HCEC 1CT (cell line): ENCODE measurements around the gene PATZ1.
A peak's percentile ranks its signal among the peaks of the same experiment; 100 is the strongest.

Source experiments
- DNase-seq: peaks from one replicate; pipeline ENCODE4 v3.0.0-alpha.2; 2017

PATZ1 gene

DNA sequence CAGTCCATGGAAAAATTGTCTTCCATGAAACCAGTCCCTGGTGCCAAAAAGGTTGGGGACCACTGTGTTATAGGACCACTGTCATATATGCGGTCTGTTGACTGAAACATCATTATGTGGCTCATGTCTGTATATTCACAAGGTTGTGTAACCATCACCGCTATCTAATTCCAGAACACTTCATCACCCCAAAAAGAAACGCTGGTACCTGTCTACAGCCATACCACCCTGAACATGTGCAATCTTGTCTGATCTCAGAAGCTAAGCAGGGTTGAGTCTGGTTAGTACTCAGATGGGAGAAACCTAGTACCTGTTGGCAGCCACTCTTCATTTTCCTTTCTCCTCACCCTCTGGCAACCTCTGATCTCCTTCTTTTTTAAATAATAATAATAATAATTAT lies 41.0 kb downstream of the PATZ1 start:
- no peak for DNase-seq

DNA sequence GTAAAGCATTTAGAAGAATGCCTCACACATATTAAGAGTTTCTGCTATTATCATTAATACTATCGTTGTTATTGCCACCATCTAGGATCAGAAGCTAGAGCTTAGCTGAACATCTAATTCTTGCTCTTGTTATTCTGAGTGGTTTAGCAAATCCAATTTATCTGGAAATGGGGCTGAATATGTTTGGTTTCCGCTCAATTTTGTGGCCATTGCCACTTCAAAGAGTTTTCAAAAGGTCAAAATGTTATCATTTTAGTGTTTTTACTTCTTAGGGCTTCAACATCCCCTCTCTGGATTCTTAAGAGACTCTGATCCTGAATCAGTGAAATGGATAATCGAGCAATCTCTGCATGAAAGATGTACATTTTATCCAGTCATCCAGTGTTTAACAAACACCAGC lies 43.6 kb downstream of the PATZ1 start:
- DNase-seq = no peak

DNA sequence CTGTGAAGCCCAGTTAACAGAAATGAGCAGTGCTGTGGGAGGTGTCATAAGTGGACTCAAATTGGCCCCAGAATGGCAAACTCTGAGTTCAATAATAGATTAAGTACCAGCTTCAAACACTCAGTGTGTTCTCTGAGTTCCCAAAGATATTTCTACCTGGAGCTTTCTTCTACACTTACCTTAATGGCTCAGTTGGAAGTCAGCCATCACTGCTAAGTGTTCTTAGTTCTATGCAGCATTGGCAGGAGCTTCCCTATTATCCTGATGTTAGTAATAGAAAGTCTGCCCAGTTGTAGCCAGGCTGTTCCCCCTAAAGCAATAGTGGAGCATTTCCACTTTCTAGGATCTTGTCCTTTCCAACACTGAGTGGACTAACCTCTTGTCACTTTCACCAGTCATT lies 44.1 kb downstream of the PATZ1 start:
- DNase-seq = no peak

DNA sequence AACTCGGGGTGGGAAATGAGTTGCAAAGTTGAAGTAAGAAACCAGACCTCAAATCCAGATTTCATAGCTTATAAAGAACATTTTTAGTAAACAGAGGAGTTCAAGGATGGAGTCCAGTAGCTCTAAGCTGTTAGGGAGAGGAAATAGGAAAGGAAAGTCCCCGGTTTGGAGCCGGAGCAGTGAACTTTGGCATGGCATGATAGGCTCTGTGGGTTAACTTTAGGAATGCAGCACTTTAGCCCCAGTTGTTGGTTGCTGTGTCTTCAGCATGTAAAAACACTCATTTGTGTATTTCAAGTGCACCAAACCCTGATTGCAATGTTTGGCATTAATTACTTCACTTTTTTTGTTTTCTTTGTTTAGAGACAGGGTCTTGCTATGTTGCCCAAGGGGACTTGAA lies 45.2 kb downstream of the PATZ1 start:
- DNase-seq = no peak

DNA sequence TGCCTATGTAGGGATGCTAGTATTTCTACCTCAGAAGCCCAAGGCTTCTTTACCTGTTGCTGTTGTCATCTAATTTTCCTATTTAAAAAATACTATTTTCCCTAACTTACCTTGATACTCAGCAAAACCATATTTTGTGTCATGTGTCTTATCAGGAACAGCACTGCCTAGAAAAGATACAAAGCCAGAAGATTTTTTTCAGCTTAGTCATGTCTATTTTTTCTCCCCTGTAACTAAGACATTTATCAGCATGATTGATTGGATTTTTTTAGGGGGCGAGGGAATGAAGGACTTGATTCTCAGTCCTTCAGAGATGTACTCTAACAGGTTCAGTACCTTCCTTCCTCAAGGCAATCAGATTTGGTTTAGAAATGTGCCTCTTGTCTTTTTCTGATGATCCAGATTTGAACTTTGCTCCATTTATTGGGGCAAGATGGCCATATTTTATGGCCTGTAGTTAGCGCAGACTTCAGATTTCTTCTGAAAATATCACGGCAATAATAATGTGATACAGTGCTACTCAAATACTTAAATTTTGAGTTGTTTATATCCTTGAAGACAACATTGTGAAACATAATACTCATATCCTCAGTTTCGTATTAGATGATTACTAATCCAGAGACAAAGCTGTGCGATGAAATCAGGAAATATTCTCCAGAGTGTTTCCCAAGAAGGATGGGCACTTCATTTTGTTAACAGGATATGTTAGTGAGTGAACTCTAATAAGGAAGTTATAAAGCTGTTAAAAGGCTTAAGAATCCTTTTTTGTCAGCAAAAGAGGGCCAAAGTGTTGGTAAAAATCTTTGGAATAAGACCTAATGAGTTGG lies 50.1 kb downstream of the PATZ1 start:
- DNase-seq = peak; percentile 73

DNA sequence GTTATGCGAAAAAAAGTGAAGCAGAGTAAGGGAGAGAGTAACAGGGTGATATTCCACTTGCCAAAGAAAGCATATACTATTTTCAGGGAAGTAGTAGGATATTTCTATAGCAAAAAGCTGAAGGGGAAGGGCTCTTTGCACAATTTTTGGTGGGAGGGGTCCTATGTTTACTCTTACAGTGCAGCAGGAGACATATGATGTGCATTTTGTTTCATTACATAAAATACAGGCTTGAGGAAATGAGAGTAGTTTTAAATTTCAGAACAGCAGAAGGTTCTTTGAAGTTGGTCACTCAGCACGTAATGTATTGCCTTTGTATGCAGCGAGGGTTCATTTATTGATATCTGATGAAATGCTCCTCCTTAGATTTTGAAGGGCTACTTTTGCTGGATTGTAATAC lies 50.8 kb downstream of the PATZ1 start:
- DNase-seq = no peak

DNA sequence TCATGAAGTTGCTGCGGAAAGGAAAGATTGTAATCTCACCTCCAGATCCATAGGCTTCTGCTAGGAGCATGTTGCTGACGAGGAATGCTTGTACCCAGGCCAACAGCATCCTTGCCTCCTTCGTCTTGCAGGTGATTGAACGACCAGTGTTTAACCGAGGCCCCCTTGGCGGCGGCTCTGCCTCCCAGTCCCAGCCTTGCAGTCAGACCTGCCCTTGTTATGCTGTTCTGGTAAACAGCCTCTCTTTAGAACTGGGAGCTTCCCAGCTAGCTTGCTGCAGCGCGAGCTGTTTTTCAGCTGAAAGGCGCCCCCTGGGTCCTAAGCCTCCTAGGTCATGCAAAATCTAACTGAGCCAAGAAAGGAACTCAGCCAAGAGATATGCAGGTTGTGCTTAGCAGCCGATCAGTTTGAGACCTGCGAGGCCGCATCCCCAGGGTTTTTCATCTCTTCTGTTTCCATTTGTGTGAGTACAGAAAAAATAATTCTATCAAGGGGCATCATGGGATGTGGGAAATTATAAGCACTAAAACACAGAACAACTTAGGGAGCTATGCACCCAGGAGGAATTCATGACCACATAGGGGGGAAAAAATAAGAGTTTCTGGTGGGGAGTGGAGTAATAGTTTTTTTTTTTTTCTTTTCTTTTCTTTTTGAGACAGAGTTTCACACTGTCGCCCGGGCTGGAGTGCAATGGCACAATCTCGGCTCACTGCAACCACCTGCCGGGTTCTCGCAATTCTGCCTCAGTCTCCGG lies 53.7 kb downstream of the PATZ1 start, which contains the start of gene PIK3IP1:
Gene PIK3IP1 (minus strand): TSS at position 253 of the 754 bp plus-strand sequence. CDS start 144 bp downstream, at position 109.
- peak; percentile 88 for DNase-seq

DNA sequence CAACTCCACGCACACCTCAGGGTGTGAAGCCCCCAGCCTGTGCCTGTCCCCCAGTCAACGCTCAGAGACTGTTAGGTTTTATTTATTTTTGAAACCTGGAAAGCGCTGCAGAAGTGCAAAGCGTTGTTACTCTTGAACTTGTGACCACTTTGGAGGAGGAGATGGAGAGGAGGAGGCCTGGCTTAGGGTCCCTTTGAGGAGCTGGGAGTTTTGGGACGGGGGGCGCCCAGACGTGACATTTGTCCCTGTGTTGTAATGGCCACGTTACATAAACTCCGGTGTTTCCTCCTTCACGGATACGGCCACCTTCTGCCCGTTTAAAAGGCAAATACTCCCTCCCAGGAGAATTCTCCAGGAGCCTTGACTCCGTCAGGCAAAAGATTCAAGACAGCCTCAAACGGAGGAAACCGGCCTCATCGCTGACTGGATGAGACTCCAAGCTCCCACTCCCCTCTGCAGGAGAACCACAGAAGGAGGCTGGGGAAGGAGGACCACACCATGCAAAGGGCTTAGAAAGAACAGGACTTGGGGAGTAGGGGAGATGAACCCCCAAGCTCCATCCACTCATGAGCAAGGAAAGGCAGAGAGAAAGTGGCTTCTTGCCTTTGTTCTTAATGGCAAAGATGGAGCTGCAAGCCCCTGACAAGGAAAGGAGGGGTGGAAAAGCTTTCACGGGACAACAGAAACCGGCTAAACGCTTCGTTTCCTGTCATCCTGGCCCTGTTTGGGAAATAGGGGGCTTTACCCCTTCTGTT lies 54.5 kb downstream of the PATZ1 start:
- peak; percentile 12 for DNase-seq

DNA sequence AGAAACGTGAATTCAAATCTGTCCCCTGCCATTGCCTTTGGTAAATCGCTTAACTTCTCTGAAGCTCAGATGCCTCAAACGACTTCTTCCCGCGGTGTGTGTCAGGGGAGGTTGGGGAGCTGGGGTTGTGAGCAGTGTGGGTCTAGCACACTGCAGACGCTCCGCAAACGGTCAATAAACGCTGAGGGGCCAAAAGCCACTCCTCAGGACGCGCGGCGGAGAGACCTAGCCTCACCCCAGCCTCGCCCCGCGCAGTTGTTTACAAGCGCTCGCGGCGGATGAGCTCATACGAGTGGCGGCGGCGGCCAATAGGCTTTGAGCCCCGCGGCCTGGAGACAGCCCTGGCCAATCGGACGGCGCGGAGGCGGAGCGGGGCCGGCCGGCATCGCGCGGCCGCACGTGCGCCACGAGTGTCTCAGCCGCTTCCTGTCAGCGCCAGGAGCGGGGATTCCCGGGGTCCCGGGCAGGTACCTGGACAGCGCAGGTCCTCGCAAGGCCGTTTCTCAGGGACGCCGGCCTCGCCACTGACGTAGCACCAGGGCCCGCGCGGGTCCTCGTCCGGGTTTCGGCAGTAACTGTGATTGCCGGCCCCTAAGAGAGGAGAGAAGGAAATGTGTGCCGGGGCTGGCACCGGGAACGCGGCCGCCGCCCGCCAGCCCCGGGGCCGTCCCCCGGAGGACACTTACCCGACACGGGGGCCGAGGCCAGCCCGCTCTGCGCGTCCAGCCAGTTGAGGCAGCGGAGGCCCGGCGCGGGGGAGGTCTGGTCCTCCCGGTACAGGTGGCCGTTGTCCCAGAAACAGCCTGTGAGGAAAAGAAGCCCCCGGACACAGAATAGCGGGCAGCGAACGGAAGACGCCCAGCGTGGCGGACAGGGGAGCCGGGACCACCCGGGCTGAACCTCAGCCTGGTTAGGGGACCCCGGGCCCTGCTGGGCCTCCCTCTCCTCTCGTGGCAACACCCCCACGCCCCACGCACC lies 55.4 kb downstream of the PATZ1 start:
- peak; percentile 86 for DNase-seq

DNA sequence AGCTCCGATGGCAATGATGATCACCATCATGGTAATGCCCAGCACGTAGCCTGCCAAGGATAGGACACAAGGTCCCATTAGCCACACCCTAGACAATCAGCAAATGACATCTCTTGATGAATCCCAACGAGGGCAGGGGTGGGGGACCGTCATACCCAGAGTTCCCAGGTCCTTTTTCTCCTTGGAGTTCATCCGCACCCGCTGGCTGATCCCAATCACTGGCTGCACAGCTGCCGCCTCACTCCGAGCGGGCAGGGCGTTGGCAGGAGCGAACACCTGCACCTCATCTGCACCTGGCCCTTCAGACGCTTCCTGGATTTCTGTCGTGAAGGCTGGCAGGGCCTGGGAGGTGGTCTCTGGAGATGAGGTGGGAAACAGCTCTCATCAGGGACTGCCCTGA lies 56.8 kb downstream of the PATZ1 start:
- no peak for DNase-seq

DNA sequence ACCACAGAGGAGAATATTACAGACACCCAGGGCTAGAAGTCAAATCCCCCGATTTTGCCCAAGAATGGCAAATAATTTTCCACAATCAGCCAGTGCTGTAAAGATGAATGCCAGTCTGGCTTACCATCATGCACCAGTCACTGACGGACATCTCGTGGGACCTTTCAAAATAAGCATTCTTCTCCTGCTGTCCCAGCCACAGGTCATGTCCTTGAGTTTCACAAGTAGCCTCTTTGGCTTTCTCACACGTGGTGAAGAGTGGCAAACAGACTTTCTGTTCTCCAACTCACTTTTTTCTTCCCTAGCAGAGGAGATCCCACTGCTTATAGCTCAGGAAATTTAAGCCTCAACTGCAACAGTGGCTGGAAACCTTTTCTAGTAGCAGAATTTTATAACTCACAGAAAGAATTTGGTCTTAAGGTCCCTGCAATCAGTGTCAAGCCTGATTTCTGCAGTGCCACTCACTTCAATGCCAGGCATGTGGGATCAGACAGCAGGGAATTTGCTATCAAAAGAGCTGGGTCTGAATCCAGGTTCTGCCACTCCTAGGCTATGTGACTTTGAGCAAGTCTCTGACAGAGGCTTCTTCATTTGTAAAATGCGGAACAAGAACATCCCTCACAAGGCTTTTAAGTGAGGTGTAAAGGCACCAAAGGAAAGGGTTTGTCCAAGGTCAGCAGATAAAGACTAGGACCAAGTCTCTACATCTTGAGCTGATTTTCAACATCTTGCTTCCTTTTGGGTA lies 57.5 kb downstream of the PATZ1 start:
- no peak for DNase-seq

DNA sequence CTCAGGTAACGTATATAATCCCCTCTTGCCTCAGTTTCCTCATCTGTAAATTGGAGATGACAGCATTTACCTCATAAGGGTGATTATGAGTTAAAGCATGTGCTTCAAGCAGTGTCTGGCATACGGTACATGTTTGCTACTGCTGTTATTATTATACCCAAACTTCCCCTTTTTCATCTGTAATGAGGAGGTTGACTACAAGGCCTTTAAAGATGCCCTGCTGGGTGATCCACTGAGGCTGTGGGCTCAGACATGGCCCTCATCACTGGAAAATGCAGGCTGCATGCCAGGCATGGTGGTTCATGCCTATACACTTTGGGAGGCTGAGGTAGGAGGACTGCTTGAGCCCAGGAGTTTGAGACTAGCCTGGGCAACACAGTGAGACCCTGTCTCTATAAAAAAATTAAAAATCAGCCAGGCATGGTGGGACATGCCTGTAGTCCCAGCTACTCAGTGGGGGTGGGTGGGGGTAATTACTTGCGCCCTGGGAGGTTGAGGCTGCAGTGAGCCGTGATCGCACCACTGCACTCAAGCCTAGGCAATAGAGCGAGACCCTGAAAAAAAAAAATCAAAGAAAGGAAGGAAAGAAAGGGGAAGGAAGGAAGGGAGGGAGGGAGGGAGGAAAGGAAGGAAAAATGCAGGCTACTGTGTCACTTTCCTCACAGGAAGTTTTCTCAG lies 58.2 kb downstream of the PATZ1 start:
- no peak for DNase-seq

DNA sequence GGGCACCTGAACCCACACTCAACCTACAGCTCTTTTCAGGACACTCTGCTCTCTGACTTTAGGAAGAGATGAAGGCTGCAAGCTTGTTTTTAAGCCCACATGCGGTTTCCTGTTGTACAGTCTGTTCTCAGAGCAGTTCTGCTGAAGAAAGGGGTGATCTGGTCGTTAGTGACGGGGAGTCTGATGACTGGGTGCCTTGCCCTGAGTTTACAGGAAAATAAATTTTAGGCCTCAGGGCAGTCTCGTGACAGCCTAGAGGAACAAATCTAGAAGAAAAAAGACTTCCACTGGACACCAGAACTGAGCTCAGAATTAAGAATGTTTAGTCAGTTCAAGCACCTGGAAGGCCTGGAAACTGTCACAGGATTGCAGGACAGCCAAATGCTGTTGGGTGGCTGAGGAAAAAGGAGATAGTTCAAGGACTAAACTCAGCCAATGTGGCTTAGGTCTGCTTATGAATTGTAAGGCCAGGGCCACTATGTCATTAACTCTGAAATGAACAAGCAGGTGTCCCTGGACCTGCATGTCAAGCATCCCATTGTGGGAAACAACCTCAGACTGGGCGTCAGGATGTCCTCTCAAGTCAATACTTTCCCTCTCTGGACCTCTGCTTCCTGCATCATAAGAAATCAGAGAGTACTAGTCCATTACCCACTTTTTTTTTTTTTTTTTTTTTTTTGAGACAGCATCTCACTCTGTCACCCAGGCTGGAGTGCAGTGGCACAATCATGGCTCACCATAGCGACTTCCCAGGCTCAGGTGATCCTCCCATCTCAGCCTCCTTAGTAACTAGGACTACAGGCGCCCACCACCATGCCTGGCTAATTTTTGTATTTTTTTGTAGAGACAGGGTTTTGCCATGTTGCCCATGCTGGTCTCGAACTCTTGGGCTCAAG lies 59.5 kb downstream of the PATZ1 start:
- no peak for DNase-seq

DNA sequence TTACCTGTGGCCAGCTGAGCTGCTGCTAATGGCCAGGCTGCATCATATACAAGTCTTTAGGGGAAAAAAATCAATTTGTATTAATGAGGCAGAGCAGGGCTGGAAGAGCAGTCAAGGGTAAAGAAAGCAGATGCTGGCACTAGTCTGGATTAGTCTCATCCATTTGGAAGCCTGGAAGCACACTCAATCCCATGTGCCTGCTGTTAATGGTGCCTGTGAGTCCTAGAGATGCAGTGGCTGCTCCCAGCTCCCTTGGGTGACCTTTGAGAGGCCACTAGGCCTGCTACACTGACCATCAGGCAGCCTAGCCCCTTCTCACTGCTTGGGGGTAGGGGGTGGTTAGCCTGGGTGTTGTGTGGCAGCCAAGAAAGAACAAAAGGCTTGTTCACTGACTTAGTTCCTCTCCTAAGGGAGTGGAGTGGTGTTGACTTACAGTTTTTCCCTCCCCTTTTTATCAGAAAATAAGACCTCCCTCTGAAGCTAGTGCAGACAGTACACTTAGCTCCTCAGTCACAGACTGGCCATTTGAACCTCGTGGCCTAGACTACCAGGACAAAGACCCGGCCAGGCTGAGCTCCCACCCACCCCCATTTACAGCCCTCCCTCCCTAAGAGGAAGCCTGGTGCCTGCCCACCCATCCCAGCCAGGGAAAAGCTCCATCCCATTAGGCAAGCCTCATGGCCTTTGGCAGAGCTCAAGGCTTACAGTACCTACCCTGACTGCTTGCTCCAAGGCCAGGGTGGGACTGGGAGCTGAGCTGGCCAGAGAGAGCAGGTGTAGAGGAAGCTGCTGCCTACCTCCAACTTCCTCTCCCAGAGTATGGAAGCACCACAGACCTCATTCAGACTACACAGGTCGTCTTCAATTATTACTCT lies 61.6 kb downstream of the PATZ1 start:
- no peak for DNase-seq

DNA sequence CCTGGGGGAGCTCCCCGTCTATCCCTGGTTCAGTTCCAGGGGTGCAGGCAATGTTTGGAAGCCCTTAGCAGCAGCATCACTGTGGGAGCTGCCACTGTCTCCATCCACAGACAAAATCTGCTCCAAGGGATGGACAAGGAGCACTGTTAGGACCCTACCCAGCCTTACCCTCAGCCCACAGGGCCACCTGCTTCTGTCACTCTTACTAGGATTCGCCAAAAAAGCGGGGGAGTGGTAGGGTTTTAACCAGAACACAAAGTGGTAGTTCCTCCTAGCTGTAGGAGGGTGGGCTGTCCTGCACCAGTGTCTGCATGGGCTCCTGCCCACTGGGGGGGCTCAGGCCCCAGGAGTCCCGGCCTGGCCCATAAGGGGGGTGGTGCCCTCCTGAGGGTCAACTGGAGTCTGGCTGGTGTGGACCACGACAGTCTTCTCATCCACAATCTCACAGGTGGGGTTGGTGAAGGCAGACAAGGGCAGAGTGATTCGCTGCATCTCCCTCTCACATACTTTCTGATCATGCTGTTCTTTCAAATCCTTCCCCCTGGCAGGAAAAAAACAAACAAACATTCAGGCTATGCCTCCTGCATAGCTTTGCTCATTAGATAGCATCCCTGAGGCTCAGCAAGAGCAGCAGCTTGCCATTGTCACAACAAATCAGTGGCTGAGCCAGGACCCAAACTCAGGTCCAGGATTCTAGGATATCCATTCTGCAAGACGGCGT lies 63.2 kb downstream of the PATZ1 start:
- no peak for DNase-seq

DNA sequence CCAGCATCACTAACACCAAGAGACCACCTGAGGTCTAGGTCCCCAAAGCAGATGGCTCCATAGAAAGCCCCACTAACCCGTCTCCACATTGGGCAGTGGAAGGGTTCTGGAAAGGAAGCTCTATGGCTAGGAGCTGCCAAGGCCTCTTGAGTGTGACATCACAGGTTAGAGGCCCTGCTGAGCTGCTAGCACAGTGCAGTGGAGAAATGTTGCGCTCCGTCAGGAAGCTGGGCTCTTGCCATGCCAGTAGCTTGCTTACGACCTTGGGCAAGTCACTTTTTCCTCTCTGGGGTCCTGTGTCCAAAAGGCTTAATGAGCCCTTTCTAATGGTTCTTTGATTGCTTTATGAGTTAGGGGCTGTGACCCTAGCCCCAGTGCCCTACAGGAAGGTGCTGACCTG lies 64.4 kb downstream of the PATZ1 start:
- DNase-seq = no peak

DNA sequence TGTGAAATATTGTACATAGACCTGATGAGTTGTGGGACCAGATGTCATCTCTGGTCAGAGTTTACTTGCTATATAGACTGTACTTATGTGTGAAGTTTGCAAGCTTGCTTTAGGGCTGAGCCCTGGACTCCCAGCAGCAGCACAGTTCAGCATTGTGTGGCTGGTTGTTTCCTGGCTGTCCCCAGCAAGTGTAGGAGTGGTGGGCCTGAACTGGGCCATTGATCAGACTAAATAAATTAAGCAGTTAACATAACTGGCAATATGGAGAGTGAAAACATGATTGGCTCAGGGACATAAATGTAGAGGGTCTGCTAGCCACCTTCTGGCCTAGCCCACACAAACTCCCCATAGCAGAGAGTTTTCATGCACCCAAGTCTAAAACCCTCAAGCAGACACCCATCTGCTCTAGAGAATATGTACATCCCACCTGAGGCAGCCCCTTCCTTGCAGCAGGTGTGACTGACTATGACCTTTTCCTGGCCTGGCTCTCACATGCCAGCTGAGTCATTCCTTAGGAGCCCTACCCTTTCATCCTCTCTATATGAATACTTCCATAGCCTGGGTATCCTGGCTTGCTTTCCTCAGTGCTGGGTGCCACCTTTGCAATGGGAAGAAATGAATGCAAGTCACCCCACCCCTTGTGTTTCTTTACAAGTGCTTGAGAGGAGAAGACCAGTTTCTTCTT lies 66.2 kb downstream of the PATZ1 start:
- no peak for DNase-seq

DNA sequence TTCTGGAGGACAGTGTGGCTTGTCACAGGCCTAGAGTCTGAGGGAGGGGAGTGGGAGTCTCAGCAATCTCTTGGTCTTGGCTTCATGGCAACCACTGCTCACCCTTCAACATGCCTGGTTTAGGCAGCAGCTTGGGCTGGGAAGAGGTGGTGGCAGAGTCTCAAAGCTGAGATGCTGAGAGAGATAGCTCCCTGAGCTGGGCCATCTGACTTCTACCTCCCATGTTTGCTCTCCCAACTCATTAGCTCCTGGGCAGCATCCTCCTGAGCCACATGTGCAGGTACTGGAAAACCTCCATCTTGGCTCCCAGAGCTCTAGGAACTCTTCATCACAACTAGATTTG lies 66.8 kb downstream of the PATZ1 start:
- no peak for DNase-seq
